ENCODE data around the gene OTOF.

GRCh38 chr2:26482211-26483026 lies 4.5 kb upstream of the OTOF start:
- TF ChIP-seq CTCF (IDR thresholded peaks at IDR 0.05) (no peak), POLR2A (IDR thresholded peaks at IDR 0.05) (no peak)
